IPS-20b (cell line): ENCODE measurements around the gene L3MBTL3.

ENCODE experiments used
- H3K27ac ChIP-seq: one replicate; pipeline ENCODE4 v1.5.1; 2013; ENCODE audit warnings: low read length
- H3K27me3 ChIP-seq: 2 replicates; pipeline ENCODE4 v1.6.1; 2013; ENCODE audit warnings: mild to moderate bottlenecking, low read length, inconsistent platforms; ENCODE audit not compliant: insufficient read depth
- H3K36me3 ChIP-seq: 2 replicates; pipeline ENCODE4 v1.6.1; 2013; ENCODE audit warnings: low read depth, mild to moderate bottlenecking, inconsistent platforms, low read length, moderate library complexity; ENCODE audit not compliant: insufficient read depth
- H3K4me1 ChIP-seq: 2 replicates; pipeline ENCODE4 v1.6.1; 2013; ENCODE audit warnings: mild to moderate bottlenecking, control low read depth, inconsistent platforms, low read length, moderate library complexity; ENCODE audit not compliant: insufficient read depth
- H3K4me3 ChIP-seq: 2 replicates; pipeline ENCODE4 v1.5.1; 2013; ENCODE audit warnings: mild to moderate bottlenecking, low read length, inconsistent platforms
- H3K9ac ChIP-seq: 2 replicates; pipeline ENCODE4 v1.6.1; 2013; ENCODE audit warnings: low read depth, mild to moderate bottlenecking, inconsistent platforms, low read length, moderate library complexity
- H3K9me3 ChIP-seq: 2 replicates; pipeline ENCODE4 v1.6.1; 2013; ENCODE audit warnings: mild to moderate bottlenecking, low read depth, low read length, inconsistent platforms; ENCODE audit not compliant: insufficient read depth

Gene L3MBTL3

DNA sequence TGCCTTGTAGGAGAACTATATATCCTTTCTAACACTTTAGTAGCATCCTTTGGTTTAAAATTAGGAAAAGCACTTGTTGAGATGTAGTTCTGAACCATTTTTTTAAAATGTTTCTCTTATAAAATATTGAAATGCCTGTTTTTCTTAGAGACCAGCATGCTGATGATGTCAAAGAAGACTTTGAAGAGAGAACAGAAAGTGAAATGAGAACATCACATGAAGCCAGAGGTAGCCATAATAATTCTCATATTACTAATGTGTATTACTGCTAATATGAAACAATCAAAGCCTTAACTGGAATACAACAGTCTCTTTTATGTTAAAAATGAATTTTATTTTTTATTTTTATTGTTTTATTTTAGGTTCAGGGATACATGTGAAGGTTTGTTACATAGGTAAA, 102.3 kb downstream of the L3MBTL3 start:
- Histone ChIP-seq H3K9ac (no peak overlapping the region), H3K27ac (no peak overlapping the region), H3K27me3 (no peaks in the 10 kb centered on the region), H3K4me1 (no peaks in the 10 kb centered on the region), H3K4me3 (no peak overlapping the region), H3K9me3 (no peaks in the 10 kb centered on the region), H3K36me3 (no peaks in the 10 kb centered on the region)

DNA sequence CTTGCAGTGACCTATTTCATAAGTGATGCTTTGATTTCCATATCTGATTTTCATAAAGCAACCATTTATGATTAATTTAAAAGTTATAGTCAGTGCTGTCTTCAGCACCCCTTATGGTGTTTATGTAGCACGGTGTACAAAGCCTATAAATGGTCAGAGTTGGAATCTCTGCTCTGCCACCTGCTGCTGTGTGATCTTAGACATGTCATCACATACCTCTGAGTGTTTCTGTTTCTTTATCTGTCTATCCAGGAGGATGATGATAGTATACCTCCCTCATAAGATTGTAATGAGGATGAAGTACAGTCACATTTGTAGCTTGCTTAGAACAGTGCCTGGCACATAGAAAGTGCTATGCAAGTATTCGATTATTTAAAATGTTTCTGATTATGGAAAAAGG, 103.9 kb downstream of the L3MBTL3 start:
- no peaks in the 10 kb centered on the region for H3K36me3 ChIP-seq
- H3K9ac ChIP-seq, result no peak overlapping the region

DNA sequence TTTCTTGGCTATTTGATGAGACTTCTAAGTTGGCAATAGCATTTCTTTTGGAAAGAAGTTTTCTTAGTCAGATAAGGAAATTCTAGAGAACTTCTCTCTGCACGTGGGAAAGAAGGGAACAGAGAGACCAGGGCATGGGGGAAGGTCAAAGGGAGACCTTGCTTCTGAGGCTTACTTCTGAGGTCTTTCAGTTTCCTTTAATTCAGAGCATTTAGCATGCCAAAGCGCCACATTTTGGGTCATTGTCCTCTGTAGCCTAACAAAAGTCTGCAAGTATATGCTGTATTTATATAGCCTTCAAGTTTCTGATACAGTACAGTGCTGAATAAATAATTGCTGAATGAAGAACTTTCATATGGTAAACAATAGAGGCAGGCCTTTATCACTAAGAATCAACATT, 108.8 kb downstream of the L3MBTL3 start:
- H3K27me3 ChIP-seq, result no peaks in the 10 kb centered on the region
- H3K36me3 ChIP-seq, result no peaks in the 10 kb centered on the region
- no peak overlapping the region for H3K4me3 ChIP-seq
- H3K9me3 ChIP-seq, result no peaks in the 10 kb centered on the region
- H3K27ac ChIP-seq, result no peak overlapping the region
- H3K9ac ChIP-seq, result no peak overlapping the region
- H3K4me1 ChIP-seq, result no peaks in the 10 kb centered on the region

More for the DNA sequence above, 103.9 kb downstream of the L3MBTL3 start:
- Histone ChIP-seq H3K27me3 (no peaks in the 10 kb centered on the region), H3K4me1 (no peaks in the 10 kb centered on the region), H3K4me3 (no peak overlapping the region), H3K9me3 (no peaks in the 10 kb centered on the region), H3K27ac (no peak overlapping the region)

DNA sequence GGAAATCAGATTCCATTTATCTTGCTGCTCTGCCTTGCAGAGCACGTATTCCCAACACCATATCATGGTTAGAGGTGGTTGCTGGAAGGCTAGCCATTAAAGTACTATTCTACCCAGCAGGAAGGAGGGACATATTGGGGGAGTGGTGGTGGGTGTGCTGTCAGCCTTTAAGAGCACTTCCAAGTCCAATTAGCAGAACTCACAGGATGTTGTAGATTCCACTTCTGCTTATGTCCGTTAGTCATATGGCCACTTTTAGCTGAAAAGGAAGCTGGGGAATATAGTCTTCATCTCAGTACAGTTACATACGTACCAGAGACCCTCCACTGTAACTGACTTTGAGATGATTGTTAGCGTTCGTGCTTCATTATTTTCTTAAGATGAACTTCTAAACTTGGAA, 109.9 kb downstream of the L3MBTL3 start:
- H3K9me3 ChIP-seq, result no peaks in the 10 kb centered on the region
- H3K9ac ChIP-seq, result no peak overlapping the region
- H3K4me1 ChIP-seq, result no peaks in the 10 kb centered on the region
- H3K27ac ChIP-seq, result no peak overlapping the region
- H3K27me3 ChIP-seq, result no peaks in the 10 kb centered on the region
- no peak overlapping the region for H3K4me3 ChIP-seq
- no peaks in the 10 kb centered on the region for H3K36me3 ChIP-seq

DNA sequence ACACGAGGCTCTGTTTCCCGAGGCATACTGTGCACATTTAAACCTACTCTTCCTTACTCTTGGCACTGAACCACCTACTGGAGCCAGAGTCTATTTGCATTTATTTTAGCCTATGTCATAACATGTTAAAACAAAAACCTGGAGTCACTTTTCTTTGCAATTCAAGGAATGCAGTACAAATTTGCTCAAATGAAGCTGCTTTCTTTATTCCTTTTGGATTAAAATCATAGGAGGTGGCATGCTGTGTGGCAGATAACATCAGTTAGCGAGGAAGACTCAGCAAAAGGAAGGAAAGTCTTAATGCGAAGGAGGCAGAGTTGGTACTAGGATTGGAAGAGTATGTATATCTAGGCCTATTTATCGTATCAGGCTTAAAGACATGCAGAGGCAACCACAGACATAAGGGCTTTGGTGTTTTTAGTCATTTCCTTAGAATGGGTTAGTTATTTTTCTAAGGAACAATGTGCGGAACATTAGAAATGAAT, 111.4 kb downstream of the L3MBTL3 start:
- H3K27ac ChIP-seq, result no peak overlapping the region
- H3K36me3 ChIP-seq, result no peaks in the 10 kb centered on the region
- no peak overlapping the region for H3K4me3 ChIP-seq
- no peaks in the 10 kb centered on the region for H3K9me3 ChIP-seq
- H3K9ac ChIP-seq, result no peak overlapping the region
- no peaks in the 10 kb centered on the region for H3K27me3 ChIP-seq
- H3K4me1 ChIP-seq, result no peaks in the 10 kb centered on the region

DNA sequence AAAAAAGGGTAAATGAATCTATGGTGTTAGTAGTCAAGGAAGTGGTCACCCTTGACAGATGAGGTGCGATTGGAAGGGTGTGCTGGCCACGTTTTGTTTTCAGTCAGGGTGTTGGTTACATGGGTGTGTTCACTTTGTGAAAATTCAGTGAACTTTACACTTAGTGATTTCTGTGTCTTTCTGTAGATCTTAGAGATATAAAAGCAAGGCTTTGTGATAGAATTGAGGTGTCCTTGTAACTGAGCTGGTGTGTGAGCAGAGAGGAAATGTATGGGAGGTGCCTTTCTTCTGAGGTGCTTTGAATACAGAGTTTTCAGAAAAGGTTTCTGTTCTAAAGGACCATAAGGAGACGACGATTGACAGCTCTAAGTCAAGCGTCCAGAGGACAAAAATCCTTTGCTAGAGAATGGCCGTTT, 113.9 kb downstream of the L3MBTL3 start:
- Histone ChIP-seq H3K36me3 (no peaks in the 10 kb centered on the region), H3K27ac (no peak overlapping the region), H3K4me3 (no peak overlapping the region), H3K9ac (no peak overlapping the region), H3K9me3 (no peaks in the 10 kb centered on the region), H3K4me1 (no peaks in the 10 kb centered on the region), H3K27me3 (no peaks in the 10 kb centered on the region)

DNA sequence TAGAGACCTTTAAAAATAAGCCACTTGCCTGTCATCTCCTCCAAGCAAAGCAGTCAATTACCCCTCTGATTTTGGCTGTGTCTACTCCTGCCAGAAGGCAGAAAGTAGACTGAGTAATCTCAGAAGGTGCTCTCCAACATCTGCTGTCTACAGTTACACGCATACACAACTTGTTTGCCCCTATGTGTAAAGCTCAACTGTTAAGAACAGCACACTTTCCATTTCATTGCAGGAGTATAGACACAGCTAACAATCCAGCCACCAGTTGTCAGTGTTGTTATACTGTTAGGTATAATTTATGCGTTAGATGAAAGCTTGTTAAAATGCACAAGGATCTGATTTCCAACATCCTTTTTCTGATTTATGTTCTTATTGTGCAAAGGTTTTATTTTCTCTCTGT, 116.2 kb downstream of the L3MBTL3 start:
- H3K4me1 ChIP-seq, result no peaks in the 10 kb centered on the region
- H3K27ac ChIP-seq, result no peak overlapping the region
- no peak overlapping the region for H3K9ac ChIP-seq
- H3K27me3 ChIP-seq, result no peaks in the 10 kb centered on the region
- H3K9me3 ChIP-seq, result no peaks in the 10 kb centered on the region
- no peaks in the 10 kb centered on the region for H3K36me3 ChIP-seq
- no peak overlapping the region for H3K4me3 ChIP-seq

DNA sequence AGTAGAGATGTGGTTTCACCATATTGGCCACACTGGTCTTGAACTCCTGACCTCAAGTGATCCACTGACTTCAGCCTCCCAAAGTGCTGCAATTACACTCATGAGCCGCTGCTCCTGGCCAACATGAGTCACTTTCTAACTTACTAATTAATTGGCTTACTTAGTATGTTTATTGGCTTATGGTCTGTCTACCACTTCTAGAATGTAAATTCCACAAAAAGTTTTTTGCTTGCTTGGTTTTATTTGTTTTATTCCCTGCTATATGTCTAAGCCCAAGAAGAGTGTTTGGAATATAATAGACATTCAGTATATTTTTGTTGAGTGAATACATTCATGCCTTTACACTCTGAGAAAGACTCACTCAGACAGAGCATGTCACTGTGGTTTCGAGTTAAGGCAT, 118.4 kb downstream of the L3MBTL3 start:
- no peaks in the 10 kb centered on the region for H3K4me1 ChIP-seq
- no peaks in the 10 kb centered on the region for H3K36me3 ChIP-seq
- H3K4me3 ChIP-seq, result no peak overlapping the region
- no peaks in the 10 kb centered on the region for H3K9me3 ChIP-seq
- no peaks in the 10 kb centered on the region for H3K27me3 ChIP-seq
- no peak overlapping the region for H3K9ac ChIP-seq
- H3K27ac ChIP-seq, result no peak overlapping the region

DNA sequence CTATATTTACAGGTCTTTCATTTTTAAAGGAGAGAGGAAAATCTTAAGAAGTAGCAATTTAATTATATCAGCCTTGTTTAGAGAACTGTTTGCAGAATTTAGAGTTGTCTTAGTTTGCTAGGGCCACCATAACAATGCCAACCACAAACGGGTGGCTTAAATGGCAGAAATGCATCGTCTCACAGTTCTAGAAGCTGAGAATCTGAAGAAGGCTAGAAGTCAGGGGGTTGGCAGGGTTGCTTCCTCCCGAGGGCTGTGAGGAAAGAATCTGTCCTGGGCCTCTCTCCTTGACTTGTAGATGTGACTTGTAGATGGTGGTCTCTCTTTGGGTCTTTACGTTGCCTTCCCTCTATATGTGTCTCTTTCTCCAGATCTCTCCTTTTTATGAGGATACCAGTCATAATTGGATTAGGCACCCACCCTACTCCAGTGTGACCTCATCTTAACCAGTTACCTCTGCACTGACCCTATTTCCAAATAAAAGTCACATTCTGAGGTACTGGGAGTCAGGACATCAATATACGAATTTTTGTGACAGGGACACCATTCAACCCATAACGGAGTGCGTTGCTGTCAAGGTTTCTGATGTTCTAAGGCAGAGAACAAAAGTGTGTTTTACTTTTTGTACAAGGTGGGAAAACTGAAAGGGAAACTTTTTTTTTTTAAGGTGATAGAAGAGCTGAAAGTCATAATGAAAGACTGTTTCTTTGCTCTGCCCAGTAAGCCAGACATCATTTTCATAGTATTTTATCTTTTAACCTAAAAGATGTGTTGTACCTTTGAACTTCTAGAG, 119.9 kb downstream of the L3MBTL3 start:
- Histone ChIP-seq H3K4me3 (no peak overlapping the region), H3K9me3 (no peaks in the 10 kb centered on the region), H3K36me3 (no peaks in the 10 kb centered on the region), H3K27ac (no peak overlapping the region), H3K27me3 (no peaks in the 10 kb centered on the region), H3K9ac (no peak overlapping the region), H3K4me1 (no peaks in the 10 kb centered on the region)

DNA sequence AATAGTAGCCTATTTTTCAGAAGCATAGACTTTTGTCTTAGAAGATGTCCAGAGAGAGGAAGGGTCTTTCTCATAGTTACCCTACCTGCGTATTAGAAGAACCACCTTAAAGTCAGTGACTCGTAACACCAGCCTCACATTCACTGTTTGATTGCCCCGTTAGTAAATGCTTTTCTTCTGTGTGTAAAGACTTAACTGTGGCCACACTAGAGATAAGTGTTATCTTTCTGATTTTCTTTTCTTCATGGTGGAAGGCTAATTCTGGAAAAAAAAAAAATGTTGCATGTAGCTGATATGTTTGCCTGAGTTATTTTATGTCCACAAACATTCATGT, 120.5 kb downstream of the L3MBTL3 start:
- H3K4me1 ChIP-seq, result no peaks in the 10 kb centered on the region
- no peaks in the 10 kb centered on the region for H3K36me3 ChIP-seq
- no peak overlapping the region for H3K27ac ChIP-seq
- no peak overlapping the region for H3K4me3 ChIP-seq
- H3K9ac ChIP-seq, result no peak overlapping the region
- no peaks in the 10 kb centered on the region for H3K9me3 ChIP-seq
- H3K27me3 ChIP-seq, result no peaks in the 10 kb centered on the region

DNA sequence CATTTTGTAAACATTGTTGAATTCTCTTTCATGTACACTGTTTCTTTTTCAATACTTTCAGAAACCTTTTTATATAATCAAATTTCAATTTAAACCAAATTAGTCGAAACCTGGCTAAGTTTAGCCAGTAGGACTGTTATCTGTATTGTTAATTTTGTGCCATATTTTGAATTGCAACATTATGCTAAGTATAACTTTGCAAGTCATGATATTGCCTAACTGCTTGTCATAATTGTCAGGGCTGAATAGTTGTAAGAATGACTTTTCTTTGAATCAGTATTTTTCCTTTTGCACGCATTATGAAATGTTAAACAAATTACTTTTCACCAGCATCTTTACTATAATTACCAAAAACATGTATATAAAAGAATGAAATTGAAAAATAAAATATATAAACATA, 121.7 kb downstream of the L3MBTL3 start:
- no peaks in the 10 kb centered on the region for H3K36me3 ChIP-seq
- H3K27me3 ChIP-seq, result no peaks in the 10 kb centered on the region
- no peaks in the 10 kb centered on the region for H3K9me3 ChIP-seq
- H3K9ac ChIP-seq, result no peak overlapping the region
- H3K27ac ChIP-seq, result no peak overlapping the region
- H3K4me1 ChIP-seq, result no peaks in the 10 kb centered on the region
- H3K4me3 ChIP-seq, result no peak overlapping the region

DNA sequence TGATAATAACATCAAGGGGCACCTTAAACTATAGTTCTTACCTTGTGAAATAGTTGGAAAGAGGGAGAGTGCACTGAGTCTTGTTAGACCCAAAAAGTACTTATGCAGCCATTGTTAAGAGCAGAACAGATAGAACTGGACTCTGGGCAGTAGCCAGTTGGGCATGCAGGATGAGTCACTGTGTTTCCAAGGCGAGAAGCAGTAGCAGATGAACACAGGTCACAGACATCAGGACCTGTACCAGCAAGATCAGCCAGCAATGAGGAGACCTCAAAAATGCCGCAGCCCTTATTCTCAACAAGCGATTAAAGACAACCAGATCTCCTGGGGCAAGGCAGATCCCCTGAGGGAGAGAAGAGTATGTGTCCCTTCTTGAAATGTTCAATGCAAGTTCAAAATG, 125.3 kb downstream of the L3MBTL3 start:
- no peak overlapping the region for H3K9ac ChIP-seq
- H3K9me3 ChIP-seq, result no peaks in the 10 kb centered on the region
- no peaks in the 10 kb centered on the region for H3K27me3 ChIP-seq
- no peak overlapping the region for H3K27ac ChIP-seq
- no peaks in the 10 kb centered on the region for H3K4me1 ChIP-seq
- no peak overlapping the region for H3K4me3 ChIP-seq
- H3K36me3 ChIP-seq, result no peaks in the 10 kb centered on the region
